H1 (cell line): ENCODE measurements around the gene TSTD2. TPM values are rescaled to one million over a fixed set of nuclear protein-coding genes. Genes with fewer than 3 reads are reported as not detected.

Experiments used
- CTCF ChIA-PET: fragments of 300-600 bp; sonication (Branson Sonifier 250); formaldehyde crosslinking; loops from one replicate; lab custom pipeline; 2021; ENCODE audit not compliant: partially characterized antibody; lab: Charles Lee
- POLR2A ChIA-PET: fragments of 300-600 bp; sonication (Branson Sonifier 250); formaldehyde crosslinking; loops from one replicate; lab custom pipeline; 2021; ENCODE audit warnings: inconsistent platforms; ENCODE audit not compliant: partially characterized antibody; lab: Charles Lee
- DNase-seq, 2 experiments: peaks; one replicate each; pipeline versions ENCODE4 v3.0.0 to v3.0.0-alpha.2; 2010 to 2022; ENCODE audit warnings: low spot score in 2 of 2, low read depth in 1 of 2, mixed read lengths in 1 of 2
- FAIRE-seq: peaks from 2 replicates; lab custom pipeline; 2011; peaks lifted over from hg19 to GRCh38; lab: Jason Lieb, UNC
- H2AFZ ChIP-seq: 2 replicates; pipeline ENCODE4 v1.8.1; 2012; ENCODE audit warnings: low read length, inconsistent platforms
- H2AK5ac ChIP-seq: 2 replicates; pipeline ENCODE4 v1.6.1; 2013; ENCODE audit warnings: low read depth, low read length
- H2BK120ac ChIP-seq: replicated peaks from 2 replicates; pipeline ENCODE3; 2013; ENCODE audit warnings: low read depth, low read length, inconsistent platforms
- H2BK12ac ChIP-seq: 2 replicates; pipeline ENCODE4 v1.6.1; 2013; ENCODE audit warnings: low read depth, low read length
- H2BK15ac ChIP-seq: 2 replicates; pipeline ENCODE4 v1.6.1; 2013; ENCODE audit warnings: low read length
- H2BK20ac ChIP-seq: 2 replicates; pipeline ENCODE4 v1.6.1; 2013; ENCODE audit warnings: low read length
- H2BK5ac ChIP-seq: 2 replicates; pipeline ENCODE4 v1.6.1; 2013; ENCODE audit warnings: low read depth, low read length
- H3K14ac ChIP-seq: 2 replicates; pipeline ENCODE4 v1.6.1; 2013; ENCODE audit warnings: inconsistent platforms; ENCODE audit not compliant: insufficient read length
- H3K18ac ChIP-seq: 2 replicates; pipeline ENCODE4 v1.6.1; 2013; ENCODE audit warnings: low read length; ENCODE audit errors: extremely low read depth
- H3K23ac ChIP-seq: 2 replicates; pipeline ENCODE4 v1.6.1; 2013; ENCODE audit warnings: inconsistent platforms; ENCODE audit not compliant: insufficient read length
- H3K23me2 ChIP-seq: 2 replicates; pipeline ENCODE4 v1.6.1; 2013; ENCODE audit warnings: low read depth, low read length
- H3K27ac ChIP-seq: 2 replicates; pipeline ENCODE4 v1.6.1; 2011; ENCODE audit warnings: low read depth, low read length, inconsistent platforms
- H3K27me3 ChIP-seq, 4 experiments: replicated peaks in 1 of 4; 1 replicate in 1 of 4; 2 replicates in 3 of 4; pipeline versions ENCODE4 v1.6.1 to v1.8.1; 2011 to 2013; ENCODE audit warnings: low read length in 3 of 4, mild to moderate bottlenecking in 3 of 4, inconsistent platforms in 2 of 4, mixed read lengths in 2 of 4, moderate library complexity in 1 of 4; ENCODE audit not compliant: control insufficient read depth in 3 of 4, insufficient read depth in 3 of 4; ENCODE audit errors: extremely low read depth in 1 of 4
- H3K36me3 ChIP-seq, 4 experiments: 2 replicates each; pipeline versions ENCODE4 v1.6.1 to v1.8.1; 2011 to 2013; ENCODE audit warnings: mild to moderate bottlenecking in 4 of 4, low read length in 3 of 4, moderate library complexity in 2 of 4, control low read depth in 1 of 4, inconsistent platforms in 1 of 4; ENCODE audit not compliant: insufficient read depth in 4 of 4, control insufficient read depth in 2 of 4
- H3K4ac ChIP-seq: replicated peaks from 2 replicates; pipeline ENCODE3; 2013; ENCODE audit warnings: low read length, low read depth, mixed read lengths, inconsistent platforms; ENCODE audit not compliant: insufficient read length
- H3K4me1 ChIP-seq, 4 experiments: replicated peaks in 1 of 4; 1 replicate in 1 of 4; 2 replicates in 3 of 4; pipeline versions ENCODE4 v1.6.1 to v1.8.1; 2011 to 2013; ENCODE audit warnings: low read length in 3 of 4, inconsistent platforms in 2 of 4, mixed read lengths in 1 of 4; ENCODE audit not compliant: insufficient read depth in 4 of 4, control insufficient read depth in 3 of 4
- H3K4me2 ChIP-seq, 2 experiments: 2 replicates each; pipeline versions ENCODE4 v1.6.1 to v1.8.1; 2011 to 2013; ENCODE audit warnings: low read depth in 2 of 2, low read length in 2 of 2, control low read depth in 1 of 2, inconsistent platforms in 1 of 2, mild to moderate bottlenecking in 1 of 2; ENCODE audit not compliant: insufficient read depth in 1 of 2
- H3K4me3 ChIP-seq, 4 experiments: fragments of 200-600, 300-600 bp in 1 of 4; sonication (generic), shearing (Covaris generic), sonication (Bioruptor Twin) in 1 of 4; 2 replicates each; pipeline versions ENCODE4 v1.5.1 to v1.8.1; 2011 to 2016; ENCODE audit warnings: low read length in 4 of 4, low read depth in 3 of 4, control low read depth in 2 of 4, inconsistent platforms in 2 of 4, mild to moderate bottlenecking in 2 of 4, mixed read lengths in 1 of 4, moderate library complexity in 1 of 4; ENCODE audit not compliant: insufficient read depth in 2 of 4; ENCODE audit errors: extremely low read depth in 1 of 4
- H3K56ac ChIP-seq: replicated peaks from 2 replicates; pipeline ENCODE3; 2013; ENCODE audit warnings: low read depth, mild to moderate bottlenecking, mixed read lengths, low read length, inconsistent platforms; ENCODE audit not compliant: insufficient read length
- H3K79me1 ChIP-seq: 2 replicates; pipeline ENCODE4 v1.6.1; 2013; ENCODE audit warnings: low read depth, low read length, control low read depth
- H3K79me2 ChIP-seq, 2 experiments: 2 replicates each; pipeline versions ENCODE4 v1.6.1 to v1.8.1; 2012 to 2013; ENCODE audit warnings: low read length in 2 of 2, mild to moderate bottlenecking in 2 of 2, inconsistent platforms in 1 of 2; ENCODE audit not compliant: insufficient read depth in 2 of 2, control insufficient read depth in 1 of 2
- H3K9ac ChIP-seq, 4 experiments: replicated peaks in 1 of 4; 1 replicate in 1 of 4; 2 replicates in 3 of 4; pipeline versions ENCODE4 v1.6.1 to v1.8.1; 2011 to 2013; ENCODE audit warnings: low read depth in 3 of 4, low read length in 3 of 4, control low read depth in 2 of 4, mild to moderate bottlenecking in 2 of 4, moderate library complexity in 2 of 4, inconsistent platforms in 1 of 4; ENCODE audit errors: extremely low read depth in 1 of 4
- H3K9me3 ChIP-seq, 2 experiments: 2 replicates each; pipeline versions ENCODE4 v1.6.1 to v1.8.1; 2012 to 2013; ENCODE audit warnings: mild to moderate bottlenecking in 2 of 2, moderate library complexity in 2 of 2, control low read depth in 1 of 2, inconsistent platforms in 1 of 2, low read depth in 1 of 2, low read length in 1 of 2, mixed read lengths in 1 of 2; ENCODE audit not compliant: insufficient read depth in 2 of 2
- H4K20me1 ChIP-seq, 2 experiments: replicated peaks in 1 of 2; 2 replicates each; pipeline versions ENCODE3 to v1.8.1; 2011 to 2013; ENCODE audit warnings: inconsistent platforms in 2 of 2, low read length in 2 of 2, mild to moderate bottlenecking in 1 of 2; ENCODE audit not compliant: insufficient read depth in 2 of 2, control insufficient read depth in 1 of 2
- H4K5ac ChIP-seq: 2 replicates; pipeline ENCODE4 v1.6.1; 2013; ENCODE audit warnings: low read length, low read depth, mixed read lengths, inconsistent platforms; ENCODE audit not compliant: insufficient read length
- H4K8ac ChIP-seq: 2 replicates; pipeline ENCODE4 v1.8.0; 2013; ENCODE audit warnings: mild to moderate bottlenecking, moderate library complexity, low read length, inconsistent platforms; ENCODE audit not compliant: insufficient read depth; ENCODE audit errors: extremely low read depth
- H4K91ac ChIP-seq: replicated peaks from 2 replicates; pipeline ENCODE3; 2013; ENCODE audit warnings: low read length, mixed read lengths, inconsistent platforms; ENCODE audit not compliant: insufficient read length
- BCL11A ChIP-seq, 2 experiments: IDR thresholded peaks; one replicate each; pipeline ENCODE4 v1.6.1; 2011; ENCODE audit warnings: low read depth in 2 of 2, low read length in 2 of 2, mild to moderate bottlenecking in 2 of 2
- CBX8 ChIP-seq: fragments of 300-800, 300-1000 bp; sonication (generic); IDR thresholded peaks from 2 replicates; pipeline ENCODE4 v1.7.1; 2016; ENCODE audit warnings: low read depth, low read length, borderline replicate concordance
- CHD2 ChIP-seq: IDR thresholded peaks from 2 replicates; pipeline ENCODE4 v1.6.1; 2012; ENCODE audit warnings: low read length, improper control_type of control experiment
- EZH2 ChIP-seq: fragments of 200-600 bp; sonication (generic); IDR thresholded peaks from 2 replicates; pipeline ENCODE4 v1.7.1; 2012; ENCODE audit warnings: low read depth, mild to moderate bottlenecking, moderate library complexity, low read length, inconsistent platforms; ENCODE audit not compliant: severe bottlenecking
- KDM1A ChIP-seq: fragments of 200-600, 300-600 bp; sonication (generic); IDR thresholded peaks from 2 replicates; pipeline ENCODE4 v1.7.1; 2016; ENCODE audit warnings: mild to moderate bottlenecking, low read length, borderline replicate concordance
- KDM4A ChIP-seq: IDR thresholded peaks from one replicate; pipeline ENCODE4 v1.7.1; 2012; ENCODE audit warnings: low read depth, mild to moderate bottlenecking, moderate library complexity, low read length, inconsistent platforms; ENCODE audit not compliant: severe bottlenecking
- KDM5A ChIP-seq: fragments of 200-600 bp; IDR thresholded peaks from 2 replicates; pipeline ENCODE4 v1.7.1; 2012; ENCODE audit warnings: mild to moderate bottlenecking, low read length, inconsistent platforms, mixed read lengths
- PHF8 ChIP-seq: fragments of 200-600 bp; sonication (generic); conservative IDR thresholded peaks from 2 replicates; pipeline ENCODE4 v1.7.1; 2012; ENCODE audit warnings: low read depth, mild to moderate bottlenecking, inconsistent platforms, low read length, moderate library complexity
- RBBP5 ChIP-seq: IDR thresholded peaks from 2 replicates; pipeline ENCODE4 v1.7.1; 2012; ENCODE audit warnings: low read depth, mild to moderate bottlenecking, inconsistent platforms, low read length, moderate library complexity, borderline replicate concordance
- SAP30 ChIP-seq: fragments of 300-600 bp; sonication (generic); IDR thresholded peaks from 2 replicates; pipeline ENCODE4 v1.7.1; 2012; ENCODE audit warnings: low read length, moderate library complexity, mild to moderate bottlenecking, inconsistent platforms; ENCODE audit not compliant: insufficient read depth, insufficient replicate concordance
- SIN3A ChIP-seq, 2 experiments: IDR thresholded peaks in 1 of 2; conservative IDR thresholded peaks in 1 of 2; 2 replicates each; pipeline ENCODE4 v1.6.1; 2011 to 2012; ENCODE audit warnings: low read length in 2 of 2, improper control_type of control experiment in 1 of 2, low read depth in 1 of 2, mild to moderate bottlenecking in 1 of 2
- SIRT6 ChIP-seq: IDR thresholded peaks from one replicate; pipeline ENCODE4 v1.7.1; 2012; ENCODE audit warnings: low read length, inconsistent platforms
- WGBS, 2 experiments: shearing (Covaris generic) in 1 of 2; methylation state at CpG; one replicate each; pipeline versions ENCODE4 v1.1.6 to v1.1.7; 2013 to 2015; ENCODE audit warnings: low lambda C conversion rate in 2 of 2, mixed read lengths in 2 of 2, inconsistent platforms in 1 of 2, low coverage in 1 of 2, missing lambda C conversion rate in 1 of 2; ENCODE audit not compliant: insufficient replicate concordance in 2 of 2, insufficient coverage in 1 of 2, insufficient read length in 1 of 2; ENCODE audit errors: extremely low coverage in 1 of 2, missing lambda C conversion rate in 1 of 2; 5-methylcytosine and 5-hydroxymethylcytosine counted together
- polyA plus RNA-seq, 7 experiments: library from polyadenylated mRNA; depleted of rRNA in 3 of 7; stranded (reverse) in 5 of 7; unstranded in 2 of 7; fragments of >200 nt in 5 of 7; fragments of 200-250 nt in 2 of 7; gene quantifications; 1 replicate in 5 of 7; 2 replicates in 1 of 7; 4 replicates in 1 of 7; pipeline versions ENCODE4 v1.2.1 to v1.2.3, GENCODE V29; 2011 to 2013; ENCODE audit warnings: missing spikeins in 2 of 7, mixed read lengths in 2 of 7
- total RNA-seq: library from RNA; stranded (reverse); fragmentation: NEBNext Ultra II Directional; extraction: Animal tissue kit (Norgen Biotek cat#: 25700); gene quantifications from 2 replicates; pipeline ENCODE4 v1.2.1, GENCODE V29; 2021
- TF ChIP-seq, protein P1 (sequence below): IDR thresholded peaks from 2 replicates; pipeline ENCODE4 v1.6.1; 2012; ENCODE audit warnings: inconsistent platforms

TSTD2 gene
- total and polyA plus RNA-seq, 2 of the 8 experiments (the other 6 are each of a cell fraction or from before 2014, with no cell fraction given) = 16.1 to 17.5 TPM

DNA sequence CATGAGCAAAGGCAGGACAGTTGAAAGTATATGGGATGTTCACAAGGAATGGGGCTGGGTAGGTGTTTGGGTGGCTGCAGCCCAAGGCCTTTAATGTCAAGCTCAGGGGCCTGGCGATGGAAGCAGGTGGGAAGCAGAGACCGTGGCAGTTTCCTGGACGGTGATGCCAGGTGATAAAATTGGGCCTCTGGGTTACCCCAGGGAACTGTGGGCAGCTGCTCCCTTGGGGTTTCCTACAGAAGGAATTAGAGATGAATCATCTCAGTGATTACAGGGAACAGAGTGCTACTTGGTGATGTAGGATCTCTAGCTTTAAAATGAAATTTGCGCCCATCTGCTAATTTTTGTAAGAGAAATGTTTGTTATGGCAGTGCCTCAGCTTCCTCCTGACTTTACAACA lies 39.2 kb downstream of the TSTD2 start:
- 97% methylated on average over 4 of the region's 4 CpGs; no CpG with 5 or more reads in 1 of the 2 experiments for WGBS, 2 experiments
- H3K23me2 ChIP-seq = no peaks in the 10 kb centered on the region
- no peak overlapping the region for H3K9ac ChIP-seq
- no peak for DNase-seq
- H3K18ac ChIP-seq = no peak overlapping the region
- no peak overlapping the region for H3K14ac ChIP-seq
- no peaks in the 10 kb centered on the region for H3K79me1 ChIP-seq
- no peak overlapping the region for H2BK12ac ChIP-seq
- H2AFZ ChIP-seq = no peak overlapping the region
- H3K56ac ChIP-seq = no peak overlapping the region
- peaks cover 0 to 5% (median 0%) of the 10 kb centered on the region in 4 experiments; a peak in 4 of 7 replicates for H3K4me1 ChIP-seq
- ChIA-PET CTCF (interaction anchor here (0.5 to 22.2 kb wide), 9 partner anchors 13 to 825 kb away, joined by 3 to 574 read pairs (median 6); no protein-coding TSS in a partner anchor), POLR2A (interaction anchor here (1.0 to 1.2 kb wide), 2 partner anchors 39 to 92 kb away, joined by 4 to 6 read pairs; partner anchors contain the start of genes NCBP1, TMOD1 and TSTD2)
- no peaks in the 10 kb centered on the region for H3K79me2 ChIP-seq
- no peak overlapping the region for H2BK20ac ChIP-seq
- no peak overlapping the region for H2BK120ac ChIP-seq
- H4K20me1 ChIP-seq = no peaks in the 10 kb centered on the region
- no peak overlapping the region for H3K4ac ChIP-seq
- no peaks in the 10 kb centered on the region for H3K36me3 ChIP-seq
- TF ChIP-seq CHD2 (no peak), RBBP5 (no peak), SIRT6 (no peak), KDM5A (no peak), KDM4A (no peak), PHF8 (no peak), BCL11A (IDR thresholded peaks at IDR 0.05; ENCODE audit: low read depth in 2 of 2, low read length in 2 of 2) (no peak), KDM1A (no peak), SIN3A (conservative IDR thresholded peaks at IDR 0.05 in 1 of 2, IDR thresholded peaks at IDR 0.05 in 1 of 2; ENCODE audit: low read depth in 1 of 2, low read length in 2 of 2) (no peak), CBX8 (no peak), EZH2 (no peak), SAP30 (no peak)
- TF ChIP-seq, protein P1, sequence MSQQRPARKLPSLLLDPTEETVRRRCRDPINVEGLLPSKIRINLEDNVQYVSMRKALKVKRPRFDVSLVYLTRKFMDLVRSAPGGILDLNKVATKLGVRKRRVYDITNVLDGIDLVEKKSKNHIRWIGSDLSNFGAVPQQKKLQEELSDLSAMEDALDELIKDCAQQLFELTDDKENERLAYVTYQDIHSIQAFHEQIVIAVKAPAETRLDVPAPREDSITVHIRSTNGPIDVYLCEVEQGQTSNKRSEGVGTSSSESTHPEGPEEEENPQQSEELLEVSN = no peak
- TF ChIP-seq, all 59 proteins: peak for 0
- no peak overlapping the region for H3K4me2 ChIP-seq
- no peak overlapping the region for H4K8ac ChIP-seq
- H2BK15ac ChIP-seq = no peak overlapping the region
- no peak overlapping the region for H3K23ac ChIP-seq
- no peak overlapping the region for H2AK5ac ChIP-seq
- no peak overlapping the region for H4K91ac ChIP-seq
- no peak overlapping the region for H3K4me3 ChIP-seq
- FAIRE-seq = no peak
- no peak overlapping the region for H3K27ac ChIP-seq
- H3K27me3 ChIP-seq = no peaks in the 10 kb centered on the region
- no peaks in the 10 kb centered on the region for H3K9me3 ChIP-seq
- H4K5ac ChIP-seq = no peak overlapping the region
- no peak overlapping the region for H2BK5ac ChIP-seq
